ENCODE data around the gene PLD2.
"Not testable (repeated sequence)": the region's sequence is repeated elsewhere in the genome, so short reads cannot be mapped to it uniquely, and the experiment has no call there.

The PLD2 gene

DNA sequence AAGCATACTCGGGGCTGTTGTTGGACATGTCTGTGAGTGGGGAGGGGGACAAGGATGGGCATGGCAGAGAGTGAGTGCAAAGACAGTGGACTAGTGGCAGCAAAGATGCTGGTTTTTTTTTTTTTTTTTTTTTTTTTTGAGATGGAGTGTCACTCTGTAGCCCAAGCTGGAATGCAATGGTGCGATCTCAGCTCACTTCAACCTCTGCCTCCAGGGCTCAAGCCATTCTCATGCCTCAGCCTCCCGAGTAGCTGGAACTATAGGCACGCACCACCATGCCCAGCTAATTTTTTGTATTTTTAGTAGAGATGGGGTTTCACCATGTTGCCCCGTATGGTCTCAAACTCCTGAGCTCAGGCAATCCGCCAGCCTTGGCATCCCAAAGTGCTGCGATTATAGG lies 50.4 kb downstream of the PLD2 start:
- not testable (repeated sequence) for DNase-seq (ENCODE audit: low spot score)

DNA sequence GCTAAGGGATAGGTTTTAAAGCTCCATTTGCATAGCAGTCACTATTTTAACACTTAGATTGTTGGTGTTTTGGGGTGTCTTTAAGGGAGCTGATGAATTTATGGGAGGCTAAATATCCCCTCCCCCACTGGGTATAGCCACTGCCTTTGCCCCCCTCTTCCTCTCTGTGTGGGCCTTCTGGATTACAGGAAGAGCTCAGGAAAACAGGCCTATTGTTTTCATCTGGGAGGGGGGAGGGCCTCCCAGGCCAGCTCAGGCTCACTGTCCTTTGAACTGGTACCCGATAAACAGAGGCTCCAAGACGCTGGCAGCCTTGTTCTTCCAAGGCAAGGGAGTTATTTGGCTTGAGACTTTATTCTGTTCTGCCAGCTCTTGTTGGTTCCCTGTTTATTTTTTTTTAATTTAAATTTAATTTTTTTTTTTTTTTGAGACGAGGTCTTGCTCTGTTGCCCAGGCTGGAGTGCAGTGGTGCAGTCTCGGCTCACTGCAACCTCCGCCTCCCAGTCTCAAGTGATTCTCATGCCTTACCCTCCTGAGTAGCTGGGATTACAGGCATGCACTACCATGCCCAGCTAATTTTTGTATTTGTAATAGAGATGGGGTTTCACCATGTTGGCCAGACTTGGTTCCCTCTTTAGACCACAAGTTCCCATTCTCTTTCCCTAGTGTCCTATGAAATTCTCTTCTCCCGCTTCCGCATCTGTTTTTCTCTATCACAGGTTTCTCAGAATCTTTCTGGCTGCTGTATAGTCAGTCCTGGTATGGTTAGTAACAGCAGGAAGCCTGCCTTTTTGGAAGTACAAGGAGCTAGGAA lies 51.3 kb downstream of the PLD2 start:
- DNase-seq (ENCODE audit: low spot score): peak; percentile 31

DNA sequence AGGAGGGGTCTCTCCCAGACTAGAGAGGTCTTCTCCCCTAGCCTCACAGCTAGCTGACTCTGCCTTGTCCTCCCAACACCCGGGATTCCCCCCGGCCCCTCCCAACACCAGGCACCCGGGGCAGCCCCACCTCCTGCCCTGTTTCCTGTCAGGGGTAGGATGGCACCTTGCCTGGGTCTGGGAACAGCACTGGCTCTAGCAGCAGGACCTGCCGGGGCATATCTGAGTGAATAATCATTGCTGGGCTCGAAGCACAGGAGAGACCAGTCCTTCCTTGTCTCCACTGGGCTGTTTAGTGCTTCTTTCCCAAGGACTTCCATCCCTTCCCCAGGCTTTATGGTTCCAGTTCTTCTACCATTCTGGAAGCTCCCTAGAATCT lies 51.9 kb downstream of the PLD2 start:
- peak; percentile 50 for DNase-seq (ENCODE audit: low spot score)

DNA sequence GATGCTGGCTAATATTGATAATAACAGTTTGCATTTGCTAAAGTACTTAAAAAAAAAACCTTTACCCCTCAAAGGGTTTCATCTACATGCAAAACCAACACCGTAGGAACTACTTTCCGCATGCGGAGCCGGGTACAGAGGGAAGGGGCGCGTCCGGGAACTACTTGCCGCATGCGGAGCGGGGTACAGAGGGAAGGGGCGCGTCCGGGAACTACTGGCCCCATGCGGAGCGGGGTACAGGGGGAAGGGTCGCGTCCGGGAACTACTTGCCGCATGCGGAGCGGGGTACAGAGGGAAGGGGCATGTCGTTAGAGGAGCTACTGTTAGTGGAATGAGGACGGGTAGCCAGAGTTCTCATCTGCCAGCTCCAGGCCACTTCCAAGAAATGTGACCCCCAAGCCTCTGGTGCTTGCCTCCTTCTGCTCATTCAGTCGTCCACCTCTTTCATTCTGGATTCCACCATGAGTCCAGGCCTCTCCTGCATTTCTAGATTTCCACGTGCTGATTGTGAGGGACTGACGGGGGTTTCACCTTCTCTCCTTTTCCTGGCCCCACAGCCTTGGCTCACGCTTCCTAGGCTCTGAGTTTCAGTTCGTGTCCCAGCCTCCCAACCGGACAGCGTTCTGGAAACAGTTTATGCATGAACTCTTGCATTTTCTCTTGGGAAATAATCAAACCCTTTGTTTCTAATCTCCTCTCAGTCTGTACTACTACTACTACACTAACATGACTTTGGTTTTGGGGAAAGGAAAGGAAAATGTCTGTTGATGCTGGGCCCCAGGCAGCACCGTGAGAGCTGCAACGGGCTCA lies 53.1 kb downstream of the PLD2 start:
- no peak for DNase-seq (ENCODE audit: low spot score)

DNA sequence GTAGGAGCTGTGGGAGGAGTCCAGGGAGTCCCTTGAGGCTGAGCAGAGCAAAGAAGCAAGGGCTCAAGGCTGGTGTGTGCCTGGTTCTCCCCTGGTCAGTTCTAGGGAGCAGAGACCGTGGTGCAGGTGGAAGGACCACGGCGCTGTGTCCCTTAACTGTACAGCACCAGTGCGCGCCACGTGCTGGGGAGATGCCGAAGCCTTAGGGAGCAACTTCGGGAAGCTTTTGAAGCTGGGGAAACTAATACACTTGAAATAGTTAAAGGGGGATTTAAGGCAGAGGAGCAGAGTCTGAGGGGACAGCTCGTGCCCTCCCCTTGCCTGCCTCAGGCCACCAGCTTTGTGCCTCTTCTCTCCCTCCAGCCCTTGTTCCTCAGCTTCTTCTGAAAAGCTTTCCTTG lies 53.7 kb downstream of the PLD2 start:
- no peak for DNase-seq (ENCODE audit: low spot score)

DNA sequence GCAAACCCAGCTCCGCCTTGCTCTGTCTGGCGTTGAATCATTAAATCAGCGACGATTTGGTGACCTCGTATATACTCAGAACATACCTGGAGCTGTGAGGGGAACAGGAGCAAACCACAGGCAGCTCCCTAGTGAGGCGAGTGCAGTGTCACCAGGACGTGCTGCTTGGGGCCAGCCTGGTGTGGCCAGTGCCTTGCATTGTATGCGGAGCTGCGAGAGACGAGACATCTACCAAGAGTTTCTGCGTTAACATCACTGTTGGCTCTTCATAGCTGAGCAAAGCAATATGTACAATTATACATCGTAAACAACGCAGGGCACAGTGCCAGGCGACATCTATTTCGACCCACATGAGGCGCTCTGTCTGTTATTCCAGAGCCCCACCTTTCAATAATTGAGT lies 54.1 kb downstream of the PLD2 start:
- DNase-seq (ENCODE audit: low spot score): no peak

DNA sequence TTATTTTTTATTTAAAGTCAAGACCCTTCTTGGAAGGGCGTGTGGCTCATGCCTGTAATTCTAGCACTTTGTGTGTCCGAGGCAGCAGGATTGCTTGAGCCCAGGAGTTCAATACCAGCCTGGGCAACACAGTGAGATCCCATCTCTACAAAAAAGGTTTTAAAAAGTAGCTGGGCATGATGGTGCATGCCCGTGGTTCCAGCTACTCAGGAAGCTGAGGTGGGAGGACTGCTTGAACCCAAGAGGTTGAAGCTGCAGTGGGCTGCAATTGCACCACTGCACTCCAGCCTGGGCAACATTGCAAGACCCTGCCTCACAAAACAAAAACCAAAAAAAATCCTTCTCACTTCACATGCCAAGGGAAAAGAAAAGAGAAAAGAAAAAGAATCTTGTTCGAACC lies 55.8 kb downstream of the PLD2 start:
- no peak for DNase-seq (ENCODE audit: low spot score)

DNA sequence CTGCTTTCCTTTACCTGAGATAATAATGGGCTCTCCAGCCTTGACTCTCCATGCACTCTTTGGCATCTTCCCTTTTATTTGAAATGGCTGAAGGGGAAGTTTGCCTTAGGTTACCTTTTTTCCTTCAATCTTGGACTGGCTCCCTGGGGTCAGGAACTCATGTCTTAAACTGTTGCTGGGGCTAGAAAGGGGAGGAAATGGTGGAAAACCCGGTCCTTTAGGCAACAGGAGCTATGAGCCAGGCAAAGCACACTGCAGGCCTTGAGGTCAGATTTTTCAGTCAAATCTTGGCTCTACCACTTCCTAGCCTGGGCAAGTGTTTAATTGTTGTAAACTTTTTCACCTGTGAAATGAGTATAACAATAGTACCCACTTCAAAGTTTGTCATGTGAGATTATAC lies 56.4 kb downstream of the PLD2 start:
- no peak for DNase-seq (ENCODE audit: low spot score)

DNA sequence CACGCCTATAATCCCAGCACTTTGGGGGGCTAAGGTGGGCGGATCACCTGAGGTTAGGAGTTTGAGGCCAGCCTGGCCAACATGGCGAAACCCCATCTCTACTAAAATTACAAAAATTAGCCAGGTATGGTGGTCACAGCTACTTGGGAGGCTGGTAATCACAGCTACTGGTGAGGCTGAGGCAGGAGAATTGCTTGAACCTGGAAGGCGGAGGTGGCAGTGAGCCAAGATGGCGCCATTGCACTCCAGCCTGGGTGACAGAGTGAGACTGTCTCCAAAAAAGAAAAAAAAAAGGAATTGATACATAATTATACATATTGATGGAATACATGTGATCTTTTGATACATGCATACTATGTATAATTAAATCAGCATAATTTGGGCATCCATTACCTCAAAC lies 60.6 kb downstream of the PLD2 start:
- DNase-seq (ENCODE audit: low spot score): not testable (repeated sequence)

DNA sequence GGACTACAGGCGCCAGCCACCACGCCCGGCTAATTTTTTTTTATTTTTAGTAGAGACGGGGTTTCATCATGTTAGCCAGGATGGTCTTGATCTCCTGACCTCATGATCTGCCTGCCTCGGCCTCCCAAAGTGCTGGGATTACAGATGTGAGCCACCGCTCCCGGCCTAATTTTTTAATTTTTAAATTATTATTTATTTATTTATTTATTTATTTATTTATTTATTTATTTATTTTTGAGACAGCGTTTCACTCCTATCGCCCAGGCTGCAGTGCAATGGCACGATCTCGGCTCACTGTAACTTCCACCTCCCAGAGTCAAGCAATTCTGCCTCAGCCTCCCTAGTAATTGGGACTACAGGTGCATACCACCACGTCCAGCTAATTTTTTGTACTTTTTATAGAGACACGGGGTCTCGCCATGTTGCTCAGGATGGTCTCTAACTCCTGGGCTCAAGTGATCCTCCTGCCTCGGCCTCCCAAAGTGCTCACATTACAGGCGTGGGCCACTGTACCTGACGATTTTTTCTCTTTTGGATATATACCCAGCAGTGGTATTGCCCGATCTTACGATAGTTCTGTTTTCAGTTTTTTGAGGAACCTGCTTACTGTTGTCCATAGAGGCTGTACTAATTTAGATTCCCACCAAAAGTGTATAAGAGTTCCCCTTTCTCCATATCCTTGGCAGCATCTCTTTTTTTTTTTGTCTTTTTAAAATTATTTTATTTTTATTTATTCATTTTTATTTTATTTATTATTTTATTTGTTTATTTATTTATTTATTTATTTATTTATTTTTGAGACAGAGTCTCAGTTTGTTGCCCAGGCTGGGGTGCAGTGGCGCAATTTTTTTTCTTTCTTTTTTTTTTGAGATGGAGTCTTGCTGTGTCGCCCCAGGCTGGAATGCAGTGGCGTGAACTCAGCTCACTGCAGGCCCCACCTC lies 62.4 kb downstream of the PLD2 start:
- DNase-seq (ENCODE audit: low spot score): not testable (repeated sequence)

DNA sequence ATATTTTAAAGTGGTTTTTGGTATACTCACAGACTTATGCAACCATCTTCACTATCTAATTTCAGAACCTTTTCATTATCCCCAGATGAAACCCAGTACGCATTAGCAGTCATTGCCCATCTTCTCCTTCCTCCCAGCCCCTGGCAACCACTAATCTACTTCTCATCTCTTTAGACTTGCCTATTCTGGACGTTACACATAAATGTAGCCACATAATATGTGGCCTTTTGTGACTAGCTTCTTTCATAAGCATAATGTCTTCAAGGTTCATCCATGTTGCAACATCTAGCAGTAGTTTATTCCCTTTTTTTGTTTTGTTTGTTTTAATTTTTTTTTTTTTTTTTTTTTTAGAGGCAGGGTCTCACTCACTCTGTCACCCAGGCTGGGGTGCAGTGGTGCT lies 63.9 kb downstream of the PLD2 start:
- DNase-seq (ENCODE audit: low spot score): no peak

DNA sequence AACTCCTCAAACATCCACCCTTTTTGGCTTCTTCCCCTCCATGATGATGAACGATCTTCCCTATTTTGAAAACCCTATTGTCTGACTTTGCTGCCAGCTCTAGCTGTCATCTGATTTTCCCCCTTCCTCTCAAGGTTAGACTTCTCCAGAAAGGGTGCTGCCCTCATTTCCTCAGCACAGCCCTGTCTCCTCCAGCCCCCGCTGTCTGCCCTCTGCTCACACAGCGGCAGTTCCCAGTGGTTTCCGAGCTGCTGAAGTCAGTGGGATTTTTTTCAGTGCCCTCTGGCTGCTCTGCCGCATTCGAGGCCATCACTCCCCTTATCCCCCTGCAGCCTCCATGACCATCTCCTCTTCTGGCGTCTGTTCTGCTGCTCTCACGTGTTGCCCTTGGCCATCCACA lies 65.8 kb downstream of the PLD2 start:
- no peak for DNase-seq (ENCODE audit: low spot score)

Measured in GM03348 (cell line).